ACHN (cell line): ENCODE results near the gene TNFAIP2.
A peak's percentile ranks its signal among the peaks of the same experiment; 100 is the strongest.
"Not testable (repeated sequence)": the region's sequence is repeated elsewhere in the genome, so short reads cannot be mapped to it uniquely, and the experiment has no call there.

Experiments
- DNase-seq: peaks from one replicate; pipeline ENCODE4 v3.0.0-alpha.2; 2015
- in situ Hi-C: cut with HindIII; loops from 2 replicates; pipeline ENCODE4 v1.10.0; 2017; ENCODE audit warnings: low sequenced_read_pairs, low pct_ligation_motif_present, low pct_unique_long_range_greater_than_20kb

Gene TNFAIP2

DNA sequence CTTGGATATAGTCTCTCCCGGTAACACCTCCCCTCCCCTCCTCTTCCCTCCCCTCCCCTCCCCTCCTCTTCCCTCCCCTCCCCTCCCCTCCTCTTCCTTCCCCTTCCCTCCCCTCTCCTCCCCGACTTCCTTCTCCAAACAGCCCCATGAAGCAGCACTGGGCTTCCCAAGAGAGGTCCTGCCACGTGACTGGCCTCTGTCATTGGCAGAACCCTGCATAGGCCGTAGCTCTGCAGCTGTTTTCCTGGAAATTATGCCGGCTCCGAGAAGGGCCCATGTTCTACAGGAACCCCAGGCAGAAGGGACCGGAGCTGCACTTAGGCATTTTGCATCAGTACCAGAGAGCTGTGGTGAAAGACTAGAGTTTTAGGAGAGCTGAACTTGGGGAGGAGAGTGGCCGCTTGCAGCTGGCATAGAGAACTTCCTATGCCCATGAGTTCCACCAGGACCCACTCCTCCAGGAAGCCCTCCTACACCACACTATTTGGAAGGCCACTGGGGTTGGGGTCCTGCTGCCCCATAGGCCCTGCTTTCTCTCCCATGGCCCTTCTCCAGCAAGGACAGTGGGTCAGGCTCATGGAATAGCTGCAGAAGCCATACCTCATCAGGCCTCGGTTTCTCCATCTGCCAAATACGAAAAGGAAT, 5.1 kb upstream of the TNFAIP2 start:
- in situ Hi-C loops, result no loop called here
- DNase-seq, result no peak

DNA sequence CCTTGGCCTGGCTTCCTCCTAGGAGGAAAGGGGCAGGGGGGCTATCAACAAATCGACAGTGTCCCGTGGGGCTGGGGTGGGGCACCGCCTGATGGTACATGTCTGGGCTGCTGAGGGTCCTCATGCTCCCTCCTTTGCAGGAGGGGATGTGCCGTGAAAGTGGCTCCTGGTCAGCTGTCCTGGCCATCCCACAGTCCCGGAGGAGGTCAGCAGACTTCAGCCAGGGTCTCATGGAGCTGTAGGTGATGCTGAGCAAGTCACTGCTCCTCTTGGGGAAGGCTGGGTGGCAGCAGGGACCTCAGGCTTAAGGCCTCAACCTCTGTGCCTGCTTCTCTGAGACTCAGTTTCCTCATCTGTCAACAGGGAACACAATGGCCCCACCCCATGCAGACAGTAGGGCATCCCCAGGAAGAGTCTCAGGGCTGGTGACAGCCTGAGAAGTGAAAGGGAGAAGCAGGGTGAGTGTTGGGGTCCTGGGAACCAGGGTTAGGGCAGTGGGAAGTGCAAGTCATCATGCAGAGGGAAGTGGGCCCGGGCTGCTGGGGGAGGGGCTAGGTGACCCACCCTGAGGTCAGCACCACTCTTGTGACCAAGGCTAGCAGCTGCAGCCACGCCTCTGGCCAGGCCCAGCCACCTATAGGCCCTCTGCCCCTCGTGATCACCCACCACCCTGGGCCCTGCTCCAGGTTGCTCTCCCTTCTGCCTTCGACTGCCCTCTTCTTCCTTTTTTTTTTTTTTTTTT, 4.4 kb upstream of the TNFAIP2 start:
- in situ Hi-C loops, result no loop called here
- DNase-seq, result no peak

DNA sequence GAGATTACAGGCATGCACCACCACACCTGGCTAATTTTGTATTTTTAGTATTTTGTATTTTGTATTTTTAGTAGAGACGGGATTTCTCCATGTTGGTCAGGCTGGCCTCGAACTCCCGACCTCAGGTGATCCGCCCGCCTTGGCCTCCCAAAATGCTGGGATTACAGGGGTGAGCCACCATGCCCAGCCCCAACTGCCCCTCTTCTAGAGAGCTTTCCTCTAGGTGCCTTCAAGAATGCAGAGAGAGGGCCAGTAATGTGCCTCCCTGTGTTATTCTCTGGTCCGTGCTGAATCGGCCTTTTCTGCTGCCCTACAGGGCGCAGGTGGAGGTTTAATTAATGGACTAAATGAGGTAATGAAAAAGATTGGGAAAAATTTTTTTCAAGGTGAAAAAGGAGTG, 3.7 kb upstream of the TNFAIP2 start:
- DNase-seq, in situ Hi-C loops: not testable (repeated sequence)

DNA sequence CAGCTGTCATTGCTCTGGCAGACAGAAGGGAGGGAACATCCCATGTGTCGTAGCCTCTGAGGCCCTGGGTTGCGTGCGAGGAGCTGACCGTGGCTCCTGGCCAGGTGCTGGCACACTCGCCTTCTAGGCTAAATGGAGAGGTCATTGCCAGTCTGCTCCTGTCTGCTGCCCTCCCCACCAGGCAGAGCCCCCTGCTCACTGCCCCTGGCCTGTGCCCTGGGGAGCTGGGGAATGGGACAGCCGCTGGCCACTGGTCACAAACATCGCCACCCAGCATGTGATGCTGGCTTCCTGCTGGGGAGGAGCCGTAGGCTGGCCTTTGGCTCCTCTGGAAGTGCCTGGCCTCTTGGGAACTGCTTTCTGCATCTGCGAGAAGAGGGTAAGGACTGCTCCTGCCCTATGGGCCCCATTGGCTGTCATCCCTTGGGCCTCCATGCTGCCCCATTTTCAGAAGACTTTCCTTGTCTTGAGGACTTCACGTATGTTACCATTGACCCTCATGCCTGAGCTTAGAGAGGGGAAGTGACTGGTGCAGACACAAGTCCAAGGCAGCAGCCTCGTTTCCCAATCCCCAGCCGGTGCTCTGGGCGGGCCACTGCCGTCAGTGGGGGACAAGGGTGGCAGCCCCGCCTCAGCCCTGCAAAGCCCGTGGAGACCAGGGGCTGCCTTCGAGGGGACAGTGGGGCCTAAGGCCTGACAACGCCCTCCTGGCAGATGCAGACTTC, 2.0 kb upstream of the TNFAIP2 start:
- no peak for DNase-seq

DNA sequence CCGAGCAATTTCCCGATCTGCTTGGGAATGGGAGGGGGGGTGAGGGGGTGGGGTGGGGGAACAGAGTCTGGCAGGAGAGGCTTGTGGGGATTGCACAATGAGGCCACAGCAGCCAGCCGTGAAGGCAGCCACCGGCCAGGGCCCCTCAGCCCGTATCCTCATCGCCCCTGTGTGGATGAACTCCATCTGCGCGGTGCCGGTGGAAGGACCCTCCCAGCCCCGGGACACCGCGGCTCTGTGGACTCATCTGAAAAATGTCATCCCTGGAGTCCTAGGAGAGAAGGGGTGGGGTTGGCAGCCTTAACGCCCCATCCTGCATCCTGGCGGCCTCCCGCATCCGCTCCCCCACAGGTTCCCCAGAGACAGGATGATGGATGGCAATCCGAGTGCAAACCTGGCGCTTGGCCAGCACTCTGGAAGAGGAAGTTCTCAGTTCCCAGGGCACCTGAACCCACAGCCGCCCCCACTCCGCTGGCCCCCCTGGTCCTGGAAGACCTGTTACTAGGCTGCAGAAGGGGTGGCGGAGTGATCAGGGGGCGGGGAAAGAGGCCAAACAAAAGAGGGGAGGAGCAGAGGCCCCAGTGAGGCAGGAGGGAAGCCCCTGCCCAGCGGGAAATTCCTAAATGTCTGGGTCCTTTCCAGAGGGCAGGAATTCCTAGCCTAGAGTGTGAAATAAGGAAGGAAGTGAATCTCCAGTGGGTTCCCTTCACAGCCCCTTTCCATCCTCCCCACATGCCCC, 1.2 kb upstream of the TNFAIP2 start:
- peak; percentile 92 for DNase-seq
- in situ Hi-C loops, result no loop called here

More for the DNA sequence above, 2.0 kb upstream of the TNFAIP2 start:
- in situ Hi-C loops, result no loop called here

DNA sequence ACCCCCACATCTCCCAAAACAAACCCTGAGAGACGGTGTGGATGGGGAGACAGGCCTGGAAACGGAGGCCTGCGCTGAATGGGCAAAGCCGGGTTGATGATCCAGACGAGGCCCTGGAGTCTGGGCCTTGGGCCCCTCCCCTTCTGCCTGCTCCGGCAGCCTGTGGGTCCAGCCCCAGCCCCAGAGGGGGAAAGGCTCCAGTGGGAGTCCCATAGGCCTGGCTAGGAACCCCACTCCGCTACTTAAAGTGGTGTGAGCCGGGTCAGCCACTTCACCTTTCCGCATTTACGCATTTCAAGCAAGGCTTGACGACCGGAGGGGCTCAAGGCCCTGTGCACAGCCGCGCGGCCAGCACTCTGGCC, 695 bp upstream of the TNFAIP2 start:
- peak; percentile 49 for DNase-seq
- in situ Hi-C loops, result no loop called here

DNA sequence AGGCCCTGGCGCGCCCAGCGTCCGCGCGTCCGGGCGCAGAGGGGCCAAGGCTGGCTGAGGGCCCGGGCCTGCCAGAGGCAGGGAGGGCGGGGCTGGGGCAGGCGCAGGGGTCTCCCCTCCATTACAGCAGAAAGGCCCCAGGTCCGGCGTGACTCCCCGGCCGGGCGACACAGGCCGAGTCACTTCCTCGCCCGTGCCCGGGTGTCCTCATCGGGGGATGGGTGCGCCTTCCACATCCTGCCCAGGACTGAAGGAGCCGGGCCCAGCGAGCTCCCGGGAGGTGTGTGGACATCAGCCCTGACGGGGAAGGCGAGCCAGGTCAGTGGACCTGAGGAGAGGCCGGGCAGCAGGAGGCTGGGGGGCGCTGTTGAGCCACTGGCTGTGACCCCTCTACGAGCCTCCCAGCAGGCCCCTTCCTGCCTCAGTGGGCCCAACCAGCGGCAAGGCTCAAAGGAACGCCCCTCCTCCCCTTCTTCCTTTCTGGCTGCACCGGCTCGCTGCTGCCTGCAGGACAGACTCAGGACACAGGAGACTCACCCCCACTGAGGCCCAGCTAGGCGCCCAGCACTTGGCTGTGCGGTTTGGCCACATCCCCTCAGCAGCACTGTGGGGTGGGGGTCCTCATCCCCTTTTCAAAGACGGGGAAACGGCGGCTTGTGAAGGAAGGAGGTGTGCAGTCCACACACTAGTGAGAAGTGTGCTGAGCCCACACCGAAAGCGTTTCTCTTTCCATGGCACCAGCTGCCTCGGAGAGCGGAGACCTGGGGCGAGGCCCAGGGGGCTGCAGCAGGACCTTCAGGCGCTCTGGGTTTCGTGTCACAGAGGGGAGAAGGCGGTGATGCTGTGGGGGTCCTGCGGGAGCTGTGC, 606 bp downstream of the TNFAIP2 start:
- in situ Hi-C loops, result no loop called here
- peak; percentile 56 for DNase-seq

DNA sequence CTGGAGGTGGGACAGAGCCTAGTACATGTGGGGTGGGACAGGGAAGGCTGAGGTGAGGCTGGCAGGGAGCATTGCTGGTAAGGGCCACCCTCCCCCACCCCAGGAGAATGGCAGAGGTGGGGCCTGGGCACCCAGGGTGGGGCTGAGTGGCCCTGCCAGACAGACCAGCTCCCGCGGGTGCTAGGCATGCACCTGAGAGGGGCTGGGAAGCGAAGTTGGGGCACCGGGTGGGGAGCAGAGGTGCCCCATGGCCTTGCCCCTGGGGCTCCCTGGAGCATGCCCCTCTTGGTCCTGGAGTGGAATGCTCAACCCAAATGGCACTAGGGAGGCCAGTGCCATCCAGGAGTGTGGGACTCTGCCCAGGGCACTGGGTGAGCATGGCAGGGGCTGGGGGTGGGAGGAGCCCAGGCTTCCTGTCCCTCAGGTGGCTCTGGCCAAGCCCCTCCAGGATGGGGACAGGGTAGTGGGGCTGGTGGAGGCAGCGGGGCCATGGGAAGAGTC, 1.3 kb downstream of the TNFAIP2 start:
- no peak for DNase-seq
- in situ Hi-C loops, result no loop called here

DNA sequence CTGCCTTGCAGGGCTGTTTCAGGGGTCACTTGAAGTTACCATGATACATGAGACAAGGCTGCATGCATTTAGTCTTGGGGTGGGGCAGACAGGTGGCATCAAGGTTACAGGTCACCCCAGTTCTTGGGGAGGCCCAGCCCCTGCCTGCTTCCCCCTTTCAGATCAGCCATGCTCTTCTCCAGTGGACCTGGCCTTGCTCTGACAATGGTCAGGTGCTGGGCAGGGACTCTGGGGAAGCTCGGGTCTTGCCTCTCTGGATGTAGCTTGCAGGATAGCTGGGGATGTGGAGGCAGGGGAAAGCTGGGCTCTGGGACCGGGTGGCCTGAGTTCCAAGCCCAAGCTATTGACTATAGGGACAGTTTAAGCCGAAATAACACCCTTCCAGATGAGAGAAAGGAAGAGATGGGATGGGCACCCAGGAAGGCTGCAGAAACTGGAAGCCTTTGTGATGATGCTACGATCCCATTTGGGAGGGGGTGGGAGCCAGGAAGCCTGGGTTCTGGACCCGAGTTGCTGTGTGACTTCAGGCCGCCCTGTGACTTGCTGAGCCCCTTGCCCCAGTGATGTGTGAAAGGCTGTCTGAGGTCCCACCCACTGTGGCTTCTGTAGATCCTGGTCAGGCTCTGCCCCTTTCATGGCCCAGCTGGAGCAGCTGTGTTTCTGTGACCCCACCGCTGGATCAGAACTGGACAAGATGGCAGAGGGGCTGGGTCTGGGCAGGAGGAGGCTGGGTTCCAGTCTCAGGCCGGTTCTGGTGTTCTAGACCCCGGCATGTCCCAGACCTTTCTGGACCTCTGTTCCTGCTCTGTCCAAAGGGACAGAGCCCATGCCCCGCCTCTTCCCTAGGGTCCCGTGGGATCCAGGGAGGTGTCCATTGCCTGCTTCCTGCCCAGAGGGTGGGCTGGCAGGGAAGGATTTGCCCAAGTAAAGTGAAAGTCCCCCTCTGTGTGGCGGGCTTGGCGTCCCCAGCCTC, 2.1 kb downstream of the TNFAIP2 start:
- in situ Hi-C loops, result no loop called here
- DNase-seq, result no peak

DNA sequence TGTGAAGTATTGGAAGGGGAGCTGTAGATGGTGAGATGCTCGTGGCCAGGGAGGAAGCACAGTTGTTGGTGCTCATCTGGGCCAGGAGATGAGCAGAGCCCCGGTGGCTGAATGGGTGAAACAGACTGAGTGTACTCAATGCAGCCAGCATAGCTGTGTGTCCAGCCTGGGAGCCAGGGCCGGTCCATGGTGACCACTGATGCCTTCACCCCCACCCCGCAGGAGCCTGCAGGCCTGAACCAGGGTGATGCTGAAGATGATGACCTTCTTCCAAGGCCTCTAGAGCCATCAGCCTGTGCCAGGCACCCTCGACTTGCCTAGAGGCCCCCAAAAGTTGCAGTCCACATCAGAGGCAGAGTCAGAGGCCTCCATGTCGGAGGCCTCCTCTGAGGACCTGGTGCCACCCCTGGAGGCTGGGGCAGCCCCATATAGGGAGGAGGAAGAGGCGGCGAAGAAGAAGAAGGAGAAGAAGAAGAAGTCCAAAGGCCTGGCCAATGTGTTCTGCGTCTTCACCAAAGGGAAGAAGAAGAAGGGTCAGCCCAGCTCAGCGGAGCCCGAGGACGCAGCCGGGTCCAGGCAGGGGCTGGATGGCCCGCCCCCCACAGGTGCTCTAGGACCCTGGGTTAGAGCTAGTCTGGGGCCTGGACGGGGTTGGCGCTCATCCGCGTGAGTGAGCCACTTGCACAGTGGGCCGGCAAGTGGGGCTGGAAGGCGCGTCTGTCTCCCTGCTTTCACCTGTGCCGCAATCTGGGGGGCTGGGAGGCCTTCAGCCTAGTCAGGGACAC, 3.0 kb downstream of the TNFAIP2 start:
- no peak for DNase-seq
- in situ Hi-C loops, result no loop called here

DNA sequence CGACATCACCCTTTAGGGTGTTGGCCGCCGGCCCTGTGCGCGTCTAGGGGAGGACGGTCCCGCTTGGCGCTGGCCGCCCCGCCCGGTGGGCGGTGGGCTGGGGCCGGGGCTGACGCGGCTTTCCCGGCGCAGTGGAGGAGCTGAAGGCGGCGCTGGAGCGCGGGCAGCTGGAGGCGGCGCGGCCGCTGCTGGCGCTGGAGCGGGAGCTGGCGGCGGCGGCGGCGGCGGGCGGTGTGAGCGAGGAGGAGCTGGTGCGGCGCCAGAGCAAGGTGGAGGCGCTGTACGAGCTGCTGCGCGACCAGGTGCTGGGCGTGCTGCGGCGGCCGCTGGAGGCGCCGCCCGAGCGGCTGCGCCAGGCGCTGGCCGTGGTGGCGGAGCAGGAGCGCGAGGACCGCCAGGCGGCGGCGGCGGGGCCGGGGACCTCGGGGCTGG, 3.6 kb downstream of the TNFAIP2 start:
- DNase-seq, result no peak
- in situ Hi-C loops, result no loop called here

DNA sequence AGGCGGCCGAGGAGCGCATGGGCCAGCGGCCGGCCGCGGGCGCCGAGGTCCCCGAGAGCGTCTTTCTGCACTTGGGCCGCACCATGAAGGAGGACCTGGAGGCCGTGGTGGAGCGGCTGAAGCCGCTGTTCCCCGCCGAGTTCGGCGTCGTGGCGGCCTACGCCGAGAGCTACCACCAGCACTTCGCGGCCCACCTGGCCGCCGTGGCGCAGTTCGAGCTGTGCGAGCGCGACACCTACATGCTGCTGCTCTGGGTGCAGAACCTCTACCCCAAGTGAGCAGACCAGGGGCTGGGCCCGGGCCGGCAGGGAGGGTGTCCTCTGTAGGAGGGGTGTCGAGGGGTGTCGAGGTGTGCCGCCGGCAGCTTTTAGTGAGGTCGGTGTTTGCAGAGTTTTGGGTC, 4.1 kb downstream of the TNFAIP2 start:
- in situ Hi-C loops, result no loop called here

DNA sequence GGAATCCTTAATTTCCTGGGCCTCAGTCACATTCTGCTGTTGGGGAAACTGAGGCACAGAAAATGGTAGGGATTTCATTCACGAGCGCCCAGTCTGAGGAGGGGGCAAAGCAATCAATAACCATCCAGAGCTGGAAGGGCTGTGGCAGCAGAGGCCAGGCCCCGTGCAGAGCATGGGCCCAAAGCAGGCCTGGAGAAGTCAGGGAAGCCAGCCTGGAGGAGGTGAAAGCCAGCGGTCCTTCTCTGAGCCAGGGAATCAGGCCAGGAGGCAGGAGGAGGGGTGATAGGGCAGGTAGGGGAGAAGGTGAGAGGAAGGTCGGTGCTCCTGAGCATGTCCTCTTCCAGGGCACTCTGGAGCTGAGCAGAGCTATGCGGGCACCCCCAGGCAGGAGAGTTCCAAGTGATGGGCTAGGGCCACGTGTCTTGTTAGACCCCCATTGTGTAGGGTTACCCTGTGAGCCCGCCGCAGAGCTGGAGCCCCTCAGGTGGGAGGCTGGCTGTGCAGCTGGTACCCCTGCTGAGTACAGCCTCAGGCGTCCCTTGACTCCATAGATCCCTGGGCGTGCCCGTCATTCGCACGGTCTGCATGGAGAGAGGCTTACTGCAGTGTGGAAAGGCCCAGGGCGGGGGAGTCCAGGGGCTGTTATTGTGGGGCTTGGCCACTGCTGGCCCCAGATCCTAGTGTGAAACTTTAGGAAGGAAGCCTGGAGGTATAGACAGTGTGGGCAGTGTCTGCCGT, 4.8 kb downstream of the TNFAIP2 start:
- in situ Hi-C loops, result no loop called here
- no peak for DNase-seq

More for the DNA sequence above, 4.1 kb downstream of the TNFAIP2 start:
- DNase-seq, result no peak

DNA sequence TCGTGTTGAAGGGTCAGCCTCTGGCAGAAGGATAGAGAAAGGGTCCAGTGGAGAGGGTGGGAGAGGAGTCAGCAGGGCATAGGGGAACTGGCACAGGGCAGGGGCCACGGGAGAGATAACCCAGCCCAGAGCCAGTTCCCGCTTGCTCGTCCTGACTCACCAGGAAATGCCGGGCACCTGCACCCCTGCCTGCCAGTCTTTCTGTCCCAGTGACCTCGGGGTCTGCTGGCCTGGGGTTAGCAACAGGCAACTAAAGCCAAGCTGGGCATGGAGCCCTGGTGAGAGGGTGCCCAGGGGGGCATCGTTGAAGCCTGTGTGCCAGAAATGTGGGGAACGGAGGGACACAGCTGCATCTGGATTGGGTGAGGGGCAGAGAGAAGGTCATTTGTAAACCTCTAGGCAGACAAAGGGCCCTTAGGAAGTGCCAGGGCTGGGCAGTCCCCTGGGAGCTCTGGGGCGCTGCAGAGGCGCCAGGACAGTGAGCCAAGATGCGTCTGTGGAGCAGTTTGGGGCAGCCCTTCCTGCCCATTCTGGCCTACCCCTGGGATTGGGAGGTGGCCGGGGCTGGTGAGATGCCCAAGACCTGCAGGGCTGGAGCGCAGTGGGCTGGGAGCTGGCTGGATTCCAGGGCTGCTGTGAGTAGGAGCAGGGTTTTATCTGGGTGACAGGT, 5.5 kb downstream of the TNFAIP2 start:
- in situ Hi-C loops, result no loop called here

More for the DNA sequence above, 5.5 kb downstream of the TNFAIP2 start:
- no peak for DNase-seq
